Brain microvascular endothelial cell (primary cell): ENCODE data around the gene C9orf50.

ENCODE experiments used
- DNase-seq: peaks from one replicate; pipeline ENCODE4 v3.0.0-alpha.2; 2020
- H3K27ac ChIP-seq: fragments of 250-450 bp; sonication (Bioruptor Pico); 2 replicates; pipeline ENCODE4 v1.5.1; 2020; ENCODE audit warnings: mild to moderate bottlenecking, moderate library complexity
- H3K27me3 ChIP-seq: fragments of 250-450 bp; sonication (Bioruptor Pico); replicated peaks from 2 replicates; pipeline ENCODE4 v1.5.1; 2020; ENCODE audit warnings: mild to moderate bottlenecking
- H3K36me3 ChIP-seq: fragments of 250-450 bp; sonication (Bioruptor Pico); replicated peaks from 2 replicates; pipeline ENCODE4 v1.5.1; 2020; ENCODE audit warnings: mild to moderate bottlenecking
- H3K4me3 ChIP-seq: 2 replicates; pipeline ENCODE4 v1.5.1; 2011; ENCODE audit warnings: low read depth, mild to moderate bottlenecking, control low read depth, low read length, moderate library complexity
- CTCF ChIP-seq: IDR thresholded peaks from 2 replicates; pipeline ENCODE4 v1.5.1; 2011; ENCODE audit warnings: low read depth, mild to moderate bottlenecking, moderate library complexity, low read length, control low read depth, inconsistent platforms; ENCODE audit errors: missing control alignments
- in situ Hi-C: cut with HindIII; loops from 2 replicates; pipeline ENCODE4 v1.10.0; 2017; ENCODE audit warnings: low sequenced_read_pairs, low pct_ligation_motif_present

C9orf50 gene

DNA sequence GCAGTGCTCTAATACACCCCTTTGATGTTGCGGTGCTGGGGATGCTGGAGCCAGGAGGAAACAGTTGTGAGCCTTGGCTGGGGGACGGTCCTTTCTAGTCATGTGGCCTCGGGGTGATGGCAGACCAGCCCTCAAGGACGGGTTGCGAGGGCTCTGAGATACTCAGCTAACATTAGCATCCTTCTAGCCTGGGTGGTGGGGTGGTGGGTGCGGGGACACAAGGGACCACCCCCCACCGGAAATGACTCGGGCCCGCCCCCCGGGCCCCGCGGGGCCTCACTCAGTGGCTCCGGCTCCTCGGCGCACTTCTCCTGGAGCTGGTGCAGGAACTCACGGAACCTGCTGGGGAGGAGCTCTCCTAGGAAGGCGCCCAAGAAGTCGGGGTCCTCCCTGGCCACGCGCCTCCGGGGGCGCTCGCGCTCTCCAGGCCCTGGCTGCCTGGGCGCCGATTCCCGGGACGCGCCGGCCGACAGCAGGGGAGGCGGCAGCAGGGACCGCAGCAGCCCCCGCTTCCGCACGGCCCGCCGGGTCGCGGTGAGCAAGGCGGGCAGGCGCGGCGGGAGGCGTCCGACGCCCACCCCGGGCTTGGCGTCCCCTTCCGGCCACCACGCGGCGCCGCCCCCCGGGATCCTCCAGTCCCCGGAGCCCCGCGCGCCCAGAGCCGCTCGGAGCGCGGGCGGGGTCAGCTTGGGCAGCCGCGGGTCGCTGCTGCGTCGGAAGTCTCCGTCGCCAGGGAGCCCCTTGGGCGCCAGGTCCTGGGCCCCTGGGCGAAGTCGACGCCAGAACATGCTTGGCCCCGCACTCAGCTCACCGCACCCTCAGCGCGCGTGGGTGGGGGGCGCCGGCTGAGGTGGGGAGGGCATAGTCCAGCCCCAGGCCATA is 873 bp downstream of the C9orf50 start:
- no peak overlapping the region for H3K27ac ChIP-seq
- no peak for DNase-seq
- no peaks in the 10 kb centered on the region for H3K36me3 ChIP-seq
- in situ Hi-C loops = loop anchor here (10.0 to 25.0 kb wide), 2 partner anchors 283 to 485 kb away; no protein-coding TSS in a partner anchor
- H3K4me3 ChIP-seq = peak overlapping the region; percentile 51
- H3K27me3 ChIP-seq = no peaks in the 10 kb centered on the region
- peak; percentile 43 for TF ChIP-seq CTCF

- in situ Hi-C loops = loop anchor here (25.0 kb wide), 1 partner anchor 280 kb away; no protein-coding TSS in a partner anchor
- Histone ChIP-seq H3K4me3 (no peak overlapping the region), H3K36me3 (no peaks in the 10 kb centered on the region), H3K27me3 (no peaks in the 10 kb centered on the region), H3K27ac (no peak overlapping the region)
- TF ChIP-seq CTCF = peak; percentile 80
- DNase-seq = peak; percentile 50
Observed at GRCh38 chr9:129617167-129617566, 3.7 kb downstream of the C9orf50 start.

DNA sequence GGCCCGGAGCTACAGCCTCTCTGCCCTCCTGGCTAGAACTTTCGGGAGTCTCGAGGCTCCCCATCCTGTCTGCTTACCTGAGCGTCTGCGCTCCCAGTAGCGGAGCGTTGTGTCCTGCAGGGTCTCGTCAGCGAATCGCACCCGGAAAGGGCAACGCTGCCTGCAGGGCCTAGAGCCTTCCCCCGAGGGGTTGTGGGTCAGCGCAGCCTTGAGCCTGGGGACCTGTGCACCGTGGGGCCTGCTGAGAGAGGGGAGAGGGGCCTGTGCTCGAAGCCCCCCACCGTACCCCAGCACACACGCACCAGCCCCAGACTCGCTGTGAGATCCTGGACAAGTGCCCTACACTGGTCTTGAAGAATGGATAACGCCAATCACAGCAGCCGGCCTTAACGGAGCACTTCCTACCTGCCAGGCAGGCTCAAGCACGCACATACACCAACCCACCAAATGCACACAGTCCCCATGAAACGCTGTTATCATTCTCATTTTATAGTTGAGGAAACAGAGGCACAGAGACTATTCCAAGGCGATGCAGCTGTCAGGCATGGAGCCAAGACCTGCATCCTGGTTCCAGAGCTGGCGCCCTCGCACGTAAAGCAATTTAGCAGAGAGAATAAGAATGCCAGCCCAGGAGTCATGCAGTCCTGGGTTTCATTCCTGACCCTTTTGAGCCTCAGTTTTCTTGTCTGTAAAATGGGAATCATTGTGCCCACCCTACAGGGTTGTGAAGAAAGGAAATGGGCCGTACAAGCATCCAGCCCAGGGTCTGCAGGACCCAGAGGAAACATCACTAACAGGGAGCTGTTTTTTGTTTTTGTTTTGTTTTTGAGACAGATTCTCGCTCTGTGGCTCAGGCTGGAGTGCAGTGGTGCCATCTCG is 5.3 kb downstream of the C9orf50 start:
- Histone ChIP-seq H3K4me3 (no peak overlapping the region), H3K36me3 (no peaks in the 10 kb centered on the region), H3K27me3 (no peaks in the 10 kb centered on the region), H3K27ac (no peak overlapping the region)
- TF ChIP-seq CTCF = no peak
- in situ Hi-C loops = loop anchor here (25.0 kb wide), 1 partner anchor 278 kb away; no protein-coding TSS in a partner anchor
- DNase-seq = no peak

- no peak overlapping the region for H3K27ac ChIP-seq
- no peak overlapping the region for H3K4me3 ChIP-seq
- H3K27me3 ChIP-seq = no peaks in the 10 kb centered on the region
- no peak for TF ChIP-seq CTCF
- DNase-seq = no peak
- no peaks in the 10 kb centered on the region for H3K36me3 ChIP-seq
- in situ Hi-C loops = loop anchor here (25.0 kb wide), 1 partner anchor 278 kb away; no protein-coding TSS in a partner anchor
Observed at GRCh38 chr9:129614932-129615331, 6.0 kb downstream of the C9orf50 start.

- in situ Hi-C loops = loop anchor here (25.0 kb wide), 1 partner anchor 276 kb away; no protein-coding TSS in a partner anchor
- Histone ChIP-seq H3K27ac (no peak overlapping the region), H3K36me3 (no peaks in the 10 kb centered on the region), H3K27me3 (no peaks in the 10 kb centered on the region), H3K4me3 (no peak overlapping the region)
- no peak for TF ChIP-seq CTCF
- DNase-seq = no peak
Observed at GRCh38 chr9:129613520-129614175, 7.3 kb downstream of the C9orf50 start.
